NOMO-1 (cell line): Measurements from ENCODE around the gene BPTF.
"Not testable (repeated sequence)": the region's sequence is repeated elsewhere in the genome, so short reads cannot be mapped to it uniquely, and the experiment has no call there.

Experiments used
- DNase-seq, 2 experiments: peaks; one replicate each; lab custom pipeline; 2025; ENCODE audit not compliant: unreplicated experiment in 2 of 2; lab: John Stamatoyannopoulos, UW

BPTF gene

GRCh38 chr17:67879662-67880061 lies 54.4 kb downstream of the BPTF start:
- DNase-seq = no peak

- DNase-seq = no peak
Observed at GRCh38 chr17:67881083-67881482, 55.8 kb downstream of the BPTF start.

GRCh38 chr17:67884741-67885140 lies 59.4 kb downstream of the BPTF start:
- DNase-seq = no peak

GRCh38 chr17:67891481-67892119 lies 66.3 kb downstream of the BPTF start:
- DNase-seq = no peak

GRCh38 chr17:67902511-67903231 lies 77.4 kb downstream of the BPTF start:
- no peak for DNase-seq

GRCh38 chr17:67905298-67905697 lies 80.0 kb downstream of the BPTF start:
- DNase-seq = not testable (repeated sequence)

- not testable (repeated sequence) for DNase-seq
Observed at GRCh38 chr17:67910117-67910803, 85.0 kb downstream of the BPTF start.

- DNase-seq = no peak
Observed at GRCh38 chr17:67911059-67911782, 85.9 kb downstream of the BPTF start.

GRCh38 chr17:67912088-67912487 lies 86.8 kb downstream of the BPTF start:
- no peak for DNase-seq

GRCh38 chr17:67912656-67913055 lies 87.4 kb downstream of the BPTF start:
- no peak for DNase-seq

- DNase-seq = no peak
Observed at GRCh38 chr17:67920212-67920611, 94.9 kb downstream of the BPTF start.

GRCh38 chr17:67922503-67922902 lies 97.2 kb downstream of the BPTF start:
- no peak for DNase-seq

GRCh38 chr17:67928842-67929241 lies 103.5 kb downstream of the BPTF start:
- not testable (repeated sequence) for DNase-seq

- DNase-seq = no peak
Observed at GRCh38 chr17:67931227-67931626, 105.9 kb downstream of the BPTF start.

GRCh38 chr17:67942810-67943209 lies 117.5 kb downstream of the BPTF start:
- no peak for DNase-seq

GRCh38 chr17:67944035-67944434 lies 118.7 kb downstream of the BPTF start:
- no peak for DNase-seq

- DNase-seq = no peak
Observed at GRCh38 chr17:67946513-67946912, 121.2 kb downstream of the BPTF start.

GRCh38 chr17:67947325-67947813 lies 122.1 kb downstream of the BPTF start:
- DNase-seq = no peak

GRCh38 chr17:67950945-67951344 lies 125.6 kb downstream of the BPTF start:
- DNase-seq = no peak

GRCh38 chr17:67959510-67959909 lies 134.2 kb downstream of the BPTF start:
- DNase-seq = no peak

- DNase-seq = not testable (repeated sequence)
Observed at GRCh38 chr17:67960276-67960675, 135.0 kb downstream of the BPTF start.
